GM23248 (cell line): ENCODE data around the gene DYRK1A. TPM values are rescaled to one million over a fixed set of nuclear protein-coding genes. Genes with fewer than 3 reads are reported as not detected.
"Not testable (repeated sequence)": the region's sequence is repeated elsewhere in the genome, so short reads cannot be mapped to it uniquely, and the experiment has no call there.

Source experiments
- DNase-seq: peaks from one replicate; pipeline ENCODE4 v3.0.0-alpha.2; 2015
- H2AFZ ChIP-seq: fragments of 200-600 bp; sonication (generic); 2 replicates; pipeline ENCODE4 v1.6.1; 2016; ENCODE audit warnings: antibody characterized with exemption
- H3F3A ChIP-seq: fragments of 200-600 bp; sonication (generic); 2 replicates; pipeline ENCODE4 v1.6.1; 2016; ENCODE audit warnings: mild to moderate bottlenecking, antibody characterized with exemption, mixed run types; ENCODE audit not compliant: insufficient read depth
- H3K27ac ChIP-seq: fragments of 200-600 bp; sonication (generic); 2 replicates; pipeline ENCODE4 v1.5.1; 2016; ENCODE audit warnings: mild to moderate bottlenecking
- H3K27me3 ChIP-seq: fragments of 200-600 bp; sonication (generic); replicated peaks from 2 replicates; pipeline ENCODE4 v1.6.1; 2016; ENCODE audit warnings: mild to moderate bottlenecking; ENCODE audit not compliant: insufficient read depth
- H3K36me3 ChIP-seq: fragments of 200-600 bp; sonication (generic); 2 replicates; pipeline ENCODE4 v1.6.1; 2016; ENCODE audit warnings: low read depth, mild to moderate bottlenecking
- H3K4me1 ChIP-seq: fragments of 200-600 bp; sonication (generic); 2 replicates; pipeline ENCODE4 v1.6.1; 2016; ENCODE audit warnings: mild to moderate bottlenecking; ENCODE audit not compliant: insufficient read depth
- H3K4me2 ChIP-seq: fragments of 200-600 bp; sonication (generic); one replicate; pipeline ENCODE4 v1.6.1; 2016; ENCODE audit warnings: mild to moderate bottlenecking; ENCODE audit not compliant: unreplicated experiment
- H3K4me3 ChIP-seq: fragments of 200-600 bp; sonication (generic); 2 replicates; pipeline ENCODE4 v1.5.1; 2016; ENCODE audit warnings: mild to moderate bottlenecking
- H3K79me2 ChIP-seq: fragments of 200-600 bp; sonication (generic); 2 replicates; pipeline ENCODE4 v1.6.1; 2016; ENCODE audit warnings: mild to moderate bottlenecking; ENCODE audit not compliant: insufficient read depth
- H3K9ac ChIP-seq: fragments of 200-600 bp; sonication (generic); 2 replicates; pipeline ENCODE4 v1.6.1; 2016; ENCODE audit warnings: mild to moderate bottlenecking
- H3K9me2 ChIP-seq: fragments of 200-600 bp; sonication (generic); 2 replicates; pipeline ENCODE4 v1.6.1; 2016; ENCODE audit warnings: mixed run types, mild to moderate bottlenecking, moderate library complexity; ENCODE audit not compliant: insufficient read depth
- H3K9me3 ChIP-seq: fragments of 200-600 bp; sonication (generic); one replicate; pipeline ENCODE4 v1.6.1; 2017; ENCODE audit warnings: low read depth
- H4K20me1 ChIP-seq: fragments of 200-600 bp; sonication (generic); 2 replicates; pipeline ENCODE4 v1.6.0; 2016; ENCODE audit not compliant: insufficient read depth
- EZH2 ChIP-seq: fragments of 200-600 bp; sonication (generic); IDR thresholded peaks from 2 replicates; pipeline ENCODE4 v1.6.1; 2018; ENCODE audit warnings: antibody characterized with exemption, mild to moderate bottlenecking; ENCODE audit not compliant: insufficient read depth, poor library complexity, severe bottlenecking
- EZH2phosphoT487 ChIP-seq: fragments of 200-600 bp; sonication (generic); IDR thresholded peaks from 2 replicates; pipeline ENCODE4 v1.6.1; 2018; ENCODE audit warnings: antibody characterized with exemption, moderate library complexity, mild to moderate bottlenecking, low read depth; ENCODE audit not compliant: insufficient read depth
- WGBS, 2 experiments: methylation state at CpG; one replicate each; pipeline ENCODE4 v1.1.6; 2015 to 2017; ENCODE audit warnings: low lambda C conversion rate in 2 of 2, low coverage in 1 of 2; ENCODE audit errors: missing lambda C conversion rate in 2 of 2; 5-methylcytosine and 5-hydroxymethylcytosine counted together
- in situ Hi-C: fragments of 300-500 bp; cut with MboI; formaldehyde crosslinking; loops from 2 replicates; pipeline ENCODE4 v1.15.0; 2020
- polyA plus RNA-seq: library from polyadenylated mRNA; unstranded; fragments of >200 nt; fragmentation: Nextera tagmentation; extraction: Ambion mirVana; gene quantifications from 2 replicates; pipeline ENCODE4 v1.2.1, GENCODE V29; 2016
- total RNA-seq: library from RNA; depleted of rRNA; stranded (reverse); fragments of >200 nt; shearing (Covaris generic); gene quantifications from 2 replicates; pipeline ENCODE4 v1.2.3, GENCODE V29; 2014

Gene DYRK1A
- total and polyA plus RNA-seq, 2 experiments from 2014 or later: 2.5 to 41.3 TPM

DNA sequence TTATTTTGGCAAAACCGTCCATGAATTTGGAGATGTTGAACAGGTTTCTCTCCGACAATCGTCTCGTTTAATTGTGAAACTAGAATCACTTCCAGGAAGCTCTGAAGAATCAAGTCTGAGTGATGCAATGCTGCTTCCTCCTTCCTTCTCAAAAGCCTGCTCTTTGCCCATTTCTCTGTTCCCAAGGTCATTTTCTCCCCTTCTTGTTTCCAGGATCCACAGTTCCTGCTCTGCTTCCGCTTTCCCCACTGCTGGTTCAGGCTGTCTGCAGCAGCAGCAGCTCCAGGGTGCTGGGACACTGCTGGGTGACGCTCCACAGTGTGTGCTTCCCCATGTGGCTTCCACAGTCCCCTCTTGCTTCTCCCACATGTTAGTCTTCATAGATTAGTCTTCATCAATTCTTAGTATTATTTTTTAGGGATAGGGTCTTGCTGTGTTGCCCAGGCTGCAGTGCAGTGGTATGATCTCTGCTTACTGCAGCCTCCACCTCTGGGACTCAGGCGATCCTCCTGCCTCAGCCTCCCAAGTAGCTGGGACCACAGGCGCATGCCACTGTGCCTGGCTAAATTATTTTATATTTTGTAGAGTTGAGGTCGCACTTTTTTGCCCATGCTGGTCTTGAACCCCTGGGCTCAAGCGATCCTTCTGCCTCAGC lies 156.2 kb downstream of the DYRK1A start:
- in situ Hi-C loops: no loop called here
- WGBS, 2 experiments: 94% methylated on average over 10 of the region's 10 CpGs

GRCh38 chr21:37524944-37525343 lies 158.4 kb downstream of the DYRK1A start:
- H3K27me3 ChIP-seq, H3K36me3 ChIP-seq, H2AFZ ChIP-seq, H3K9me3 ChIP-seq, H3F3A ChIP-seq, H3K4me3 ChIP-seq, DNase-seq, H3K27ac ChIP-seq, H3K9ac ChIP-seq, H3K9me2 ChIP-seq, H3K4me1 ChIP-seq, H4K20me1 ChIP-seq, in situ Hi-C loops, H3K79me2 ChIP-seq, H3K4me2 ChIP-seq: not testable (repeated sequence)
- 87 to 88% methylated on average over 5 of the region's 5 CpGs for WGBS, 2 experiments

More for the DNA sequence above, 156.2 kb downstream of the DYRK1A start:
- no peaks in the 10 kb centered on the region for H3F3A ChIP-seq
- TF ChIP-seq EZH2phosphoT487 (no peak), EZH2 (no peak)
- H4K20me1 ChIP-seq: no peaks in the 10 kb centered on the region
- no peak for DNase-seq
- no peak overlapping the region for H3K4me2 ChIP-seq
- H3K79me2 ChIP-seq: 0 out of 2 replicates have a peak, but pooled peaks cover 4% of the 10 kb centered on the region
- H3K9me3 ChIP-seq: no peaks in the 10 kb centered on the region
- 0 out of 2 replicates have a peak, but pooled peaks cover 6% of the 10 kb centered on the region for H3K36me3 ChIP-seq
- H3K4me3 ChIP-seq: no peak overlapping the region
- no peaks in the 10 kb centered on the region for H3K4me1 ChIP-seq
- no peak overlapping the region for H3K27ac ChIP-seq
- no peak overlapping the region for H2AFZ ChIP-seq
- no peak overlapping the region for H3K9ac ChIP-seq
- H3K27me3 ChIP-seq: no peaks in the 10 kb centered on the region
- H3K9me2 ChIP-seq: no peaks in the 10 kb centered on the region

GRCh38 chr21:37525810-37526209 lies 159.2 kb downstream of the DYRK1A start:
- H3K27me3 ChIP-seq: no peaks in the 10 kb centered on the region
- no peak for DNase-seq
- no peak overlapping the region for H3K9ac ChIP-seq
- no peaks in the 10 kb centered on the region for H4K20me1 ChIP-seq
- H3K9me3 ChIP-seq: no peaks in the 10 kb centered on the region
- no peak overlapping the region for H3K4me3 ChIP-seq
- H2AFZ ChIP-seq: no peak overlapping the region
- H3K79me2 ChIP-seq: no peaks in the 10 kb centered on the region
- no peaks in the 10 kb centered on the region for H3K4me1 ChIP-seq
- H3K36me3 ChIP-seq: no peaks in the 10 kb centered on the region
- no peaks in the 10 kb centered on the region for H3K9me2 ChIP-seq
- TF ChIP-seq EZH2: no peak
- TF ChIP-seq EZH2phosphoT487: no peak
- H3K27ac ChIP-seq: no peak overlapping the region
- H3F3A ChIP-seq: no peaks in the 10 kb centered on the region
- no peak overlapping the region for H3K4me2 ChIP-seq
- WGBS, 2 experiments: 95 to 97% methylated on average over 2 of the region's 2 CpGs
- in situ Hi-C loops: no loop called here

- Histone ChIP-seq H3K27me3 (no peaks in the 10 kb centered on the region), H3K27ac (no peak overlapping the region), H3K36me3 (no peaks in the 10 kb centered on the region), H3F3A (no peaks in the 10 kb centered on the region), H4K20me1 (no peaks in the 10 kb centered on the region), H2AFZ (no peak overlapping the region), H3K79me2 (no peaks in the 10 kb centered on the region), H3K9ac (no peak overlapping the region), H3K4me2 (no peak overlapping the region), H3K4me3 (no peak overlapping the region), H3K4me1 (no peaks in the 10 kb centered on the region), H3K9me2 (no peaks in the 10 kb centered on the region), H3K9me3 (no peaks in the 10 kb centered on the region)
- no peak for DNase-seq
- WGBS, 2 experiments: 89 to 90% methylated on average over 6 of the region's 6 CpGs
- no peak for TF ChIP-seq EZH2phosphoT487
- no peak for TF ChIP-seq EZH2
- in situ Hi-C loops: no loop called here
Measured at GRCh38 chr21:37527103-37527502, 160.5 kb downstream of the DYRK1A start.

DNA sequence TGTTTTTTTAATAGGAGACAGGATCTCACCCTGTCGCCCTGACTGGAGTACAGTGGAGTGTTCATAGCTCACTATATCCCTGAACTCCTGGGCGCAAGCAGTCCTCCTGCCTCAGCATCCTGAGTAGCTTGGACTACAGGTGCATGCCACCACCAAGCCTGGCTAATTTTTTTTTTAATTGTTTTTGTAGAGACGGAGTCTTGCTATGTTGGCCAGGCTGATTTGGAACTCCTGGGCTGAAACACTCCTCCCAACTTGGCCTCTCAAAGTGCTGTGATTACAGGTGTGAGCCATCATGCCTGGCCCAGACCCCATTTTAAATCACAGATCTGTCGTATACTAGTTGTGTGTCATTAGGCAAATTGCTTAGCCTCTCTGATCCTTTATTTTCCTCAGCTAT lies 161.1 kb downstream of the DYRK1A start:
- H3K79me2 ChIP-seq: no peaks in the 10 kb centered on the region
- H3K36me3 ChIP-seq: no peaks in the 10 kb centered on the region
- H2AFZ ChIP-seq: no peak overlapping the region
- H3K9me2 ChIP-seq: no peaks in the 10 kb centered on the region
- in situ Hi-C loops: no loop called here
- no peak for DNase-seq
- H3K27me3 ChIP-seq: no peaks in the 10 kb centered on the region
- H3K9ac ChIP-seq: no peak overlapping the region
- H3F3A ChIP-seq: no peaks in the 10 kb centered on the region
- no peaks in the 10 kb centered on the region for H3K9me3 ChIP-seq
- TF ChIP-seq EZH2phosphoT487 (no peak), EZH2 (no peak)
- 85 to 87% methylated on average over 4 of the region's 4 CpGs for WGBS, 2 experiments
- H3K27ac ChIP-seq: no peak overlapping the region
- no peak overlapping the region for H3K4me2 ChIP-seq
- no peaks in the 10 kb centered on the region for H4K20me1 ChIP-seq
- no peaks in the 10 kb centered on the region for H3K4me1 ChIP-seq
- H3K4me3 ChIP-seq: no peak overlapping the region
